ENCODE results near the gene NPAS4.
"Not testable (repeated sequence)": the region's sequence is repeated elsewhere in the genome, so short reads cannot be mapped to it uniquely, and the experiment has no call there.

NPAS4 gene

DNA sequence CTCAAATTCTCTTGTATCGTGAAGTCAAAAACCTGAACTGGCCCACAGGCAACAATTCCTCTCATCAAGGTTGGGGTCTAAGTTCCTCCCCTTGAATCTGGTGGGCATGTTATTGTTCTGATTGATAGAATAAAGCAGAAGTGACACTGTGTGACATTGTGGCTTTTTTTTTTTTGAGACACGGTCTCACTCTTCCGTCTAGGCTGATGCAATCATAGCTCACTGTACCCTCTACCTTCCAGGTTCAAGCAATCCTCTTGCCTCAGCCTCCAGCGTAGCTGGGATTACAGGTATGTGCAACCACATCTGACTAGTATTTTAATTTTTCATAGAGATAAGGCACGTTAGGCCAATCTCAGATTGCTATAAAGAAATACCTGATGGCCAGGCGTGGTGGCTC lies 37.0 kb downstream of the NPAS4 start:
- no peak for DNase-seq

DNA sequence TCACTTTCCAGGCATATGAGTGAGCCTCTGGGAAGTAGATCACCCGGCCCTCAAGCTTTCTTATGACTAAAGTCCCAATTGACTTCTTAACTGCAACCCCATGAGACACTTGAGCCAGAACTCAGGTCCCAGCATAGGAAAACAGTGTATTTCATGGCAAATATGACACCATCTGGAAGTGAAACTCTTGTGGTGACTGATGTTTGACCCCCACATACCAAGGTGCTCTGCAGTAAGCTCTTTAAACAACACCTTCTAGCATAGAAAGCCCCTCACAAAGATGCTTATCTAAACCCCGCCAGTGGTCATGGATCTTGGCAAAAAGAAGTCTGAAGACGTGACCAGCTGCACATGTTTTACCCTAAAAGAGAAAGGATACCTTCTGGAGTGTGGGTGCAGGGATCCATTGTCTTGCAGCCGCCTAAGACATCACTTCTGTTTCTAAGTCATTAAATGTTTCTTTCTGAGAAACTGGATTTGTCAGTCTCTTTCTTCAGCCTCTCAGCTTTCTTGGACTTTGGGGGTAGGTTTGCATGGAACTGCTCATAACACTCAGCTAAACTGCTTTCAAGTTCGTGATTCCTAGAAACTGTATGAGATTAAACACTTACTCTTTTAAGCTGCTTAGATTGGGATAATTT lies 38.4 kb downstream of the NPAS4 start:
- peak; percentile 17 for DNase-seq

DNA sequence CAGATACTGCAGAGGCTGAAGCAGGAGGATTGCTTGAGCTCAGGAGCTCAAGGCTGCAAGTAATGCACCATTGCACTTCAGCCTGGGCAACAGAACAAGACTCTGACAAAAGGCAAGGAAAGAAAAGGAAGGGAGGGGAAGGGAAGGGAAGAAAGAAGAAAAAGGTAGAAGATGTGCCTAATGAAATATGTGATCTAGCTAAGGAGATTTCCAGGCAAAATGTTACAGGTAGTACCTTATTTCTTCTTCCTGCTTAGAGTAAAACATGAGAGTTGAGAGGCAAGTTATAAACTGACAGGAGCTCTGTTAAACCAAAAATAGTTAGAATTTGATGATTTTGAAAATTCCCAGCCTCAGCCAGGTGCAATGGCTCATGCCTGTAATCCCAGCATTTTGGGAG lies 41.2 kb downstream of the NPAS4 start:
- DNase-seq: no peak

DNA sequence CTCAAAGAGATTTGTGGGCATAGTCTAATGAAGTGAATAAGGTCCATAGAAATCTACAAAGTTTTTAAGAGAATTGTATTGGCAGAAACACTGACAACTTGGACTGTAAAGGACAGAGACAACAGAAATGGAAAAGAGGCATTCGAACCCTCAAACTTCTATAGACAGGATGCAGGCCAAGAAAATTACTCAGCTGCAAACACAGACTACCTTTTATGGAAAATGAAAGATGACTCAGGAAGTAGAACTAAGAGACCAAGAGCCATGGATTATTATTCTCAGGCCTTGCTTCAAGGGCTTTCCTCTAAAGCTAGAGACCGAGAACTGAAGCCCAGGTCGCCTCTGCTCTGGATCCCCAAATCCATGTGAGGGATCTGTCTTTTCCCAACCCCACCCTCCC lies 42.1 kb downstream of the NPAS4 start:
- DNase-seq: no peak

DNA sequence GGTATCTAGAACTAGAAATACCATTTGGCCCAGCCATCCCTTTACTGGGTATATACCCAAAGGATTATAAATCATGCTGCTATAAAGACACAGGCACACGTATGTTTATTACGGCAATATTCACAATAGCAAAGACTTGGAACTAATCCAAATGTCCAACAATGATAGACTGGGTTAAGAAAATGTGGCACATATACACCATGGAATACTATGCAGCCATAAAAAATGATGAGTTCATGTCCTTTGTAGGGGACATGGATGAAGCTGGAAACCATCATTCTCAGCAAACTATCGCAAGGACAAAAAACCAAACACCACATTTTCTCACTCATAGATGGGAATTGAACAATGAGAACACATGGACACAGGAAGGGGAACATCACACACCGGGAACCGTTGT lies 43.3 kb downstream of the NPAS4 start:
- DNase-seq: not testable (repeated sequence)

DNA sequence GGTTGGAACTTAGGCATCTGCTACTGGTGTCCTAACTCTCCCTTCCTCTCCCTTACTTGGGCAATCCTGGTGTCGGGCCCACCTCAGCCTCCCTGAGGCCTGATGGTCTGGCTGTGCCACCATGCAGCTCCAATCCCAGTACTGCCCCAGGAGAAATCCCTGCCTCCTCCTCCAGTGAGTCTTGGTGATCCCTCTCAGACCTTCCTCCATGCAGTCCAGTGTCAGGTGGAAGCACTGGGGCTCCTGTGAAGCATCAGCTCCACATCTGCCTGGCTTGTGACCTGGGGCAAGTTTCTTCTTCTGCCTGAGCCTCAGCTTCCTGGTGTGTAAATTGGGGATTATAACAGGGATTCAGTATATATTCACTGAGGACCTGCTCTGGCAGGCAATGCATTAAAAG lies 44.1 kb downstream of the NPAS4 start:
- DNase-seq: no peak

DNA sequence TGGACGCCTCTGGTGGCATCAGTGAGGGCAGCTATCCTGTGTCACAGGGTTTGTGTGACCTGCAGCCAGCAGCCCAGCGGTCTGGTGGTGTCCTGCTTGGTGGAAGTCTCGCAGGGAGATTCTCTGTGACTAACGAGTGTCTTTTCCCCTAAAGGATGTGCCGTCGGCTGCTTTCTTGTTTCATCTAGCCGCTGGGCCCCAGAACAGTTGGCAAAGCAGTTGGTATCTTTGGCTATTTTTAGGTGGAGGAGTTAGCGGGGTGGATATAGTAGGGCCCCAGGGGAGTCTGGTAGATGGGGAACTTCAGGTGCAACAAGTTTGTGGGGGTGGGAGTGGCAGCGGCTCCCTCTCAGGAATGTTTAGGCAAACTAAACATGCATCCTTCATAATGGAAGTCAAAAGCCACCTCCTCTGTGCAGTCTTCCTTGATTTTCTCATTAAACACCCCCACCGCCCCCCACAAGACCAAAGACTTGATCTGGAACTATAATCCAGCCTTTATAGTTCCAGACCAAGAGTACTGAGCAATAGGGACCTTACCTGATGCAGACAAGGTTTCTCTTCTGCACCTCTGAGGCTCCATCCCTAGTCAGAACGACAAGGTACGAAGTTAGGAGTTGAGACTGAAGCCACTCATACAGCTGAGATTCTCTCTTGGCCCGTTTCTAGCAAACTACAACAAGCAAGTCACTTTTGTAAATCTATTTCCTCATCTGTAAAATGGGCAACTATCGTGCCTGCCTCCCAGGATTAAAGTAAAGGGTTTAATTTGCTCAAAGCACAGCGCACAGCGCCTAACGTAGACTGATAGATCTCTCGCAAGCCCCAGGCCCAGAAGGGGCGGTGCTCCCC lies 44.8 kb downstream of the NPAS4 start:
- no peak for DNase-seq

DNA sequence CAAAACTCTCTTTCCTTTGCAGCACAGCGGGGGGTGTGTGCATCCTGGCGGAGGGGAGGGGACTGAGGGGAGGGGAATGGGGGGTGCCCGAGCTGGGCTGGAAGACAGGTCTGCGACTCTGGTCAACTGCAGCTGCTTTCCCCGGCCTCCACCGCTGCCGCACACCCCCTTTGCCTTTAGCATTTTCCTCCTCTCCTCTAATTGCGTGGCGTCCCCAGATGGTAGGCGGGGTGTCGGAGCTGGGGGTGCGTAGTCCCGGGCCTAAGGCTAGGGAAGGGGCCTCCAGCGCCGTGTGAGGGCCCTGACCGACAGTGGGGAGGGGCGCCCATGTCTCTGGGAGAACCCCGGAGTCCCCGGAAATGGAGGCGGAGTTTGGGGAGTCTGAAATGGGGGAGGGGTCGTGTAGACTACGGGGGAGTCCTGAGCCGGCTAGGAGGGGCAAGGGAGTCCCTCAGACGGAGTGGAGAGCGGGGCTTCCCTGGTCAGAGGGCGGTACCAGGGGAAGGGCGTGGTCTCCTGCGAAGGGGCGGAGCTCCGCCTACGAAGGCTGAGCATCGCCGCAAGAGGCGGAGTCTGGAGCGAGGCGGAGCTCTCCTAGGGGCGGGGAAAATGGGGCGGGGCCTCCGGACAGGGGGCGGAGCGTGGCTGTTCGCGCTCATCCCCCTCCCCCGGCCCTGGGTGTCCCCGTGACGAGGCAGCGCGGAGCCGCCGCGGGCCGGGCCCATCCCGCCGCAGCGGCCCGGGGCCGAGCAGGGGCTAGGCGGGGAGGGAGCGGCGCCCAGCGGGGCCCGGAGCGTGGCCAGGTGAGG lies 45.6 kb downstream of the NPAS4 start, which contains the start of gene PELI3:
Gene PELI3, plus strand, starts transcription at position 681 of the 809 bp plus-strand sequence. CDS start 1,224 bp downstream, outside the sequence.
- peak; percentile 94 for DNase-seq

DNA sequence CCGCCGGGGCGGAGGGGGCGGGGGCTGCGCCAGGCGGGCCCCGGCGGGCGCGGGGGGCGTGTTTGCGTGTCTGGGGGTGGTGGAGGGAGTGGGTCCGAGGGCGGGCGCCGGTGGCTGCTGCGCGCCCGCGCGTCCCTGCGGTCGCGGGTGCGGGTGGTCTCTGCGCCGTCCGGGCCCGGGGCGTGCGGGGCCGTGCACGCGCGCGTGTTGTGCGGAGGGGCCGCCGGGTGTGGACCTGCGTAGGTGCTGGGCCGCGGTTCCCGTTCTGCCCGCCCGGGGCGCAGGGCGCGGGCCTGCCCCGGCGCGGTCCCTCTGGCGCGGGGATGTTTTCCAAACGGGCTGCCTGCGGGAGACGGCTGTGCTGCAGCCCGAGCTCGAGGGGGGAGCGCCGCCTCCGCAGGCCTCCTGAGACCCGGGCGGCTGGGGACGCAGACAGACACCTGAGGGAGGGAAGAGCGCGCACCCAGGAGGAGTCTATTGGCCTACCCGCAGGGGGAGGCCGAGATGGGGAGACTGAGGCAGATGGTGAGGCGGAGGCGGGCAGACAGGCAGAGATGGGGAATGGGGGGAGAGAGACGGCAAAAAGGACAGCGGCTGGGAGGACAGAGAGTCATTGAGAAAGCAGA lies 46.3 kb downstream of the NPAS4 start:
- DNase-seq: peak; percentile 60

DNA sequence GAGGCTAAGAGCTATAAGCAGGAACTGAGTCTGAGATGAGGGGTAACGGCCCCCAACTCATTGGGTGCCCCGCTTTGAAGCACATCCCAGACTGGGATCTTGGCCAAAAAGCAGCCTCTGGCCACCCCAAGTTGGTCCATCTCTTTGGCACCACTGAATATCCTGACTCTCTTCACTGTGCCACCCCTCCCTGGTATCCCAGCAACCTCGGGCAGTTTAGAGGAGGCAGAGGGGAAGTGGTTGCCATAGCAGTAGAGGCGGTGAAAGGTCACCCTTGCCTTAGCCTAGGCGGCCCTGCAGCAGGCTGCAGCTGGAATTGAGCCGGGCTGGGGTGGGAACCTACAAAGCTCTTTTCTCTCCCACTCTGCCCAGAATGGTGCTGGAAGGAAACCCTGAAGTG lies 46.9 kb downstream of the NPAS4 start:
- DNase-seq: peak; percentile 45

DNA sequence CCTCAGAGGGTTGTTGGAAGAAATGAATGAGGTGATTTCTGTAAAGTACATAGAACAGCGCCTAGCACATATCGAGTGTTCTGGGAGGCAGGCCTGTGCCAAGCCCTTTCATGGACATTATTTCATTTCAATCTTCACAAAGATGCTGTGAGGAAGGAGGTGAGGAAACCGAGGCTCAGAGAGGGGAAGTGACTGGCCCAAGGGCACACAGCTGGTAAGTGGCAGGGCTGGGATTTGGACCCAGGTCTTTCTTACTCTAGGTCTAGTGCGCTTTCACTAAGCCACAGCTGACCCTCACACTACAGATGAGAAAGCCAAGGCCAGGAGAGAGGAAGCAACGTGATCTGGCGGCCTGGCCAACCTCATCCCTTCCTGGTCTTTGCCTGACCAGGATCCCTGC lies 47.9 kb downstream of the NPAS4 start:
- DNase-seq: no peak

DNA sequence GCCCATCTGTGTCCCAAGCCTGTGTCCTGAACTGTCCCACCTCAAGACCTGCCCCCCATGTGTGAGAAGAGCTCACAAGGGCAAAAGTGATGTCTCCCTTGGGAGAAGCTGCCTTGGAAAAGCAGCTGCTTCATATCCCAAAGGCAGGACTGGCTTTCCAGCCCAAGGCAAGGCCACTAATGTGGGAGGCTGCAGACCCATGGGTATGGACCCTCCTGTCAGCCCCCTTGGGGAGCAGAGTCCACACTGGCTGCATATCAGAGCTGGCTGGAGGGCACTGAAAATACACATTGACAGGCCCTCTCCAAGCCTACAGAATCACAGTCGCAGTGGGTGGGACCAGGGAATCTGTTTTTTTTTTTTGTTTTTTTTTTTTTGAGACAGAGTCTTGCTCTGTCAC lies 48.6 kb downstream of the NPAS4 start:
- DNase-seq: no peak

DNA sequence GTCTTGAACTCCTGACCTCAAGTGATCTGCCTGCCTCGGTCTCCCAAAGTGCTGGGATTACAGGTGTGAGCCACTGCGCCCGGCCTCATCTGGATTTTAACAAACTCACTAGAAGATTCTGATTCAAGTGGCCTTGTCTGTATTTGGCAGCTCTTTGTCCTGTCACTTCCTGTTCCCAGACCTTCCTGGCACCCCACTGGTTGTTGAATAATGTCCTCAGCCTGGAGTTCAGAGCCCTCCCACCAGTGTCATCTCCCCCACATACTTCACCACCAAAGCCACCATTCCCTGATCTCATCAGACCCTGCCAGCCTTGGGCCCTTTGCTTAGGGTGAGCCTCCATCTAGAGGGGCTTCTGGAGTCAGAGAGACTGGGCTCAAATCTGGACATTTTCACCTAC lies 49.2 kb downstream of the NPAS4 start:
- DNase-seq: no peak

DNA sequence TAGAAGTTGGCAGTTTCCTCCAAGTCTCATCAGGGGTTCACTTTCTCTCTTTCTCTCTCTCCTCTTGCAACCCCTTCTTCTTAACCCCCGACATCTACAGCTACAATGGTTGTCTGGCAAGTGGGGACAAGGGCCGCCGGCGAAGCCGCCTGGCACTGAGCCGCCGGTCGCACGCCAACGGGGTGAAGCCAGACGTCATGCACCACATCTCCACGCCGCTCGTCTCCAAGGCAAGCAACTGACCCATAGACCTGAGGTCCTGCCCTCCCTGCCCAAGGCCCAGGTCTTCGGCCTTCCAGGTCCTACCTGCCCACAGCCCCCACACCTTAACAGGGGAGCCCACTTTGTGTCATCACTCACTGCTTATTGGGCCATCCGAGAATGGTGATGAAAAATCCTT lies 50.3 kb downstream of the NPAS4 start:
- DNase-seq: no peak

DNA sequence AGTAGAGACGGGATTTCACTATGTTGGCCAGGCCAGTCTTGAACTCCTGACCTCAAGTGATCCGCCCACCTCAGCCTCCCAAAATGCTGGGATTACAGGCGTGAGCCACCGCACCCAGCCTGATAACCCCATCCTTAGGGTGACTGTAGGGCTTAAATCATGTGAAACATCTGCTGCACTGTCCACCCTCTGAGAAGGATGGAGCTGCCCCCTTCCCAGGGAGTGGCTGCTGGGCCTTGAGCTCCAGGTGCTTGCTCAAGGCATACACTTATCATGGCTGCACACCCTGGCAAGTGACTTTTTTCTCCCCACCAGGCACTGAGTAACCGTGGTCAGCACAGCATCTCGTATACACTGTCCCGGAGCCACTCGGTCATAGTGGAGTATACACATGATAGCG lies 51.2 kb downstream of the NPAS4 start:
- no peak for DNase-seq

DNA sequence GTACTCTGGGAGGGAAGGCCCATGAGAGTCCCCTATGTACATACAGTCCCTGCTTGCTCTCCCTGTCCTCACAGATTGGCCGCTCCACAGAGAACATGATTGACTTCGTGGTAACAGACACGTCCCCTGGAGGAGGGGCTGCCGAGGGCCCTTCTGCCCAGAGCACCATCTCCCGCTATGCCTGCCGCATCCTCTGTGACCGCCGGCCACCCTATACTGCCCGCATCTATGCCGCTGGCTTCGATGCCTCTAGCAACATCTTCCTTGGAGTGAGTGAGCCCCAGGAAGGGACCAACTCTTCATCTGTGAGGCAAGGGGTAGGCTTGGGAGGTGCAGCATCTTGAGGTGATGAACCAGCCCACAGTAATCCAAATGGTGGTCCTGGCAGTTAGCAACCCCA lies 52.3 kb downstream of the NPAS4 start:
- DNase-seq: no peak

DNA sequence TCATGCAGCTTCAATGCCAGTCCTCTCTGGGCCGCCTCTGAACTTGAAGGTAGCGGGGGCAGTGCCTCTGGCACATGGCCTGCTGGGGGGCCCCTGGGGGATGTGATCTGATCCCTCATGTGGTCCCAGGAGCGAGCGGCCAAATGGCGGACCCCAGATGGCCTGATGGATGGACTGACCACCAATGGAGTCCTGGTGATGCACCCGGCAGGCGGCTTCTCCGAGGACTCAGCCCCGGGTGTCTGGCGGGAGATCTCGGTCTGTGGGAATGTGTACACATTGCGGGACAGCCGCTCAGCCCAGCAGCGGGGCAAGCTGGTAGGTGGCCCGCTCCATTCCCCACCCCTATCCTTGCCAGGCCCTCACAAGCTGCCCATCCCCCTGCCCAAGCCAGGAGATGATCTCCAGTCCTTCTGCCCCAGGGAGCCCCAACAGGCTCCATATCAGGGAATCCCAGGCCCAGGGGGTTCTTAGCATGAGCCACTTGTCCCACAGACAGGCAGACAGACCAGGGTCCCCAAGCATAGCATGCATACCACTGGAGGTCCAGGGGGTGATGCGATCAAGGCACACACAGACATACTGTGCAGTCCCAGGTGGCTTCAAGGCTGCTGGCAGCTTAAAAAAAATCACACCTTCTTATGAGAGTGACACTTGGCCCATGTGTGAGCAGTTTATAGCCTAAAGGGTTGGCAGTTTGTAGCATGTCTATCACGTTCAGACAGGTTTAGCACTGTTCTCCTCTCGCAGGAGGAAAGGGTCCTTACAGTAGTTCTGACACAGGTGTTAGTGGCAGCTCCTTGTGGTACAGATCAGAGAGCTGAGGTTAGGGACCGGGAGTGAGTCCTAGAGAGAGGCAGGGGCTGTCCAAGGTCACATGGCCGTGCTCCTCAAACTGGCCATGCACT lies 53.0 kb downstream of the NPAS4 start:
- no peak for DNase-seq

DNA sequence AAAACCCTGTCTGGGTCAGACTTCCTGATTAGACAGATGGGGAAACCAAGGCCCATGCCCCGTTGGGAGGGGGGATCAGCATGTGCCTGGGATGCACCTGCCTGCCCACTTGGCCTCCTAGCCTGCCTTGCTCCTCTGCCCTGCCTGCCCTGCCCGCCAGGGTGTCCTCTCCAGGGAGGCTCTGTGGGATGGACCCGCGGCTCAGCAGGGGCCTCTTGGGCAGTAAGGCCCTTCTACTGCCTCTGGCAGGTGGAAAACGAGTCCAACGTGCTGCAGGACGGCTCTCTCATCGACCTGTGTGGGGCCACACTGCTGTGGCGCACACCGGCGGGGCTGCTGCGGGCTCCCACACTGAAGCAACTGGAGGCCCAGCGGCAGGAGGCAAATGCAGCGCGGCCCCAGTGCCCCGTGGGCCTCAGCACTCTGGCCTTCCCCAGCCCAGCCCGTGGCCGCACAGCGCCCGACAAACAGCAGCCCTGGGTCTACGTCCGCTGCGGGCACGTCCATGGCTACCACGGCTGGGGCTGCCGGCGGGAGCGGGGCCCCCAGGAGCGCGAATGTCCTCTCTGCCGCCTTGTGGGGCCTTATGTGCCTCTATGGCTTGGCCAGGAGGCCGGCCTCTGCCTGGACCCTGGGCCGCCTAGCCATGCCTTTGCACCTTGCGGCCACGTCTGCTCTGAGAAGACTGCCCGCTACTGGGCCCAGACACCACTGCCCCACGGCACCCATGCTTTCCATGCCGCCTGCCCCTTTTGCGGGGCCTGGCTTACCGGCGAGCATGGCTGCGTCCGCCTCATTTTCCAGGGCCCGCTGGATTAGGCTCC lies 54.7 kb downstream of the NPAS4 start:
- no peak for DNase-seq

Data from activated CD4-positive, alpha-beta T cell treated with anti-CD3 and anti-CD28 coated beads for 48 hours (primary cell).